SK-N-SH (cell line): ENCODE measurements around the gene DPH6. TPM values are rescaled to one million over a fixed set of nuclear protein-coding genes. Genes with fewer than 3 reads are reported as not detected.

Experiments used
- CTCF ChIA-PET: fragments of 300-600, 350-600 bp; formaldehyde crosslinking; extraction: SDS; loops from one replicate; lab custom pipeline; 2021; lab: Yijun Ruan, JAX
- POLR2A ChIA-PET: fragments of 350-600 bp; sonication (Branson Sonifier 250); formaldehyde crosslinking; extraction: SDS; loops from one replicate; lab custom pipeline; 2020; ENCODE audit warnings: antibody characterized with exemption, inconsistent platforms; lab: Yijun Ruan, JAX
- DNase-seq: peaks from one replicate; pipeline ENCODE4 v3.0.0; 2012
- H2AFZ ChIP-seq: fragments of 200-600 bp; sonication (generic); 2 replicates; pipeline ENCODE4 v1.8.1; 2016; ENCODE audit warnings: antibody characterized with exemption, mild to moderate bottlenecking, low read depth
- H3F3A ChIP-seq: fragments of 200-600 bp; sonication (generic); replicated peaks from 2 replicates; pipeline ENCODE3; 2016; ENCODE audit warnings: antibody characterized with exemption, mild to moderate bottlenecking; ENCODE audit not compliant: insufficient read depth
- H3K27ac ChIP-seq, 2 experiments: fragments of 200-500 bp in 1 of 2; fragments of 200-600 bp in 1 of 2; sonication (Bioruptor generic) in 1 of 2; sonication (generic), shearing (Covaris generic) in 1 of 2; 2 replicates each; pipeline versions ENCODE4 v1.5.1 to v1.6.1; 2014 to 2016; ENCODE audit warnings: low read depth in 2 of 2, inconsistent platforms in 1 of 2, low read length in 1 of 2, mild to moderate bottlenecking in 1 of 2, mixed read lengths in 1 of 2
- H3K27me3 ChIP-seq: fragments of 200-600 bp; sonication (generic), shearing (Covaris generic); 2 replicates; pipeline ENCODE4 v1.6.1; 2016; ENCODE audit warnings: mixed run types; ENCODE audit not compliant: insufficient read depth
- H3K36me3 ChIP-seq, 2 experiments: fragments of 200-500 bp in 1 of 2; fragments of 200-600 bp in 1 of 2; sonication (Bioruptor generic) in 1 of 2; sonication (generic) in 1 of 2; replicated peaks in 1 of 2; 2 replicates each; pipeline versions ENCODE3 to v1.5.1; 2014 to 2016; ENCODE audit warnings: low read length in 1 of 2, mild to moderate bottlenecking in 1 of 2; ENCODE audit not compliant: insufficient read depth in 2 of 2, control insufficient read depth in 1 of 2
- H3K4me1 ChIP-seq, 2 experiments: fragments of 200-500 bp in 1 of 2; fragments of 200-600 bp in 1 of 2; sonication (Bioruptor generic) in 1 of 2; sonication (generic), shearing (Covaris generic) in 1 of 2; 2 replicates each; pipeline versions ENCODE4 v1.5.1 to v1.6.1; 2014 to 2016; ENCODE audit warnings: low read depth in 1 of 2, low read length in 1 of 2, mixed run types in 1 of 2; ENCODE audit not compliant: insufficient read depth in 2 of 2, control insufficient read depth in 1 of 2
- H3K4me2 ChIP-seq: fragments of 200-600 bp; sonication (generic), shearing (Covaris generic); 2 replicates; pipeline ENCODE4 v1.6.1; 2017; ENCODE audit warnings: mixed run types
- H3K4me3 ChIP-seq, 2 experiments: fragments of 200-500 bp in 1 of 2; fragments of 200-600 bp in 1 of 2; sonication (Bioruptor generic) in 1 of 2; sonication (generic), shearing (Covaris generic) in 1 of 2; 2 replicates each; pipeline versions ENCODE4 v1.5.1 to v1.8.1; 2014 to 2016; ENCODE audit warnings: low read depth in 2 of 2, inconsistent platforms in 1 of 2, low read length in 1 of 2, mild to moderate bottlenecking in 1 of 2, mixed read lengths in 1 of 2, moderate library complexity in 1 of 2
- H3K79me2 ChIP-seq: fragments of 200-600 bp; sonication (generic); 2 replicates; pipeline ENCODE4 v1.8.1; 2017; ENCODE audit warnings: mild to moderate bottlenecking; ENCODE audit not compliant: insufficient read depth
- H3K9ac ChIP-seq: fragments of 200-600 bp; sonication (generic); 2 replicates; pipeline ENCODE4 v1.6.1; 2017; ENCODE audit warnings: mixed run types
- H3K9me2 ChIP-seq: fragments of 200-600 bp; sonication (generic); 2 replicates; pipeline ENCODE4 v1.6.1; 2017; ENCODE audit warnings: mixed run types
- H3K9me3 ChIP-seq: fragments of 200-600 bp; sonication (generic); 2 replicates; pipeline ENCODE4 v1.6.1; 2017; ENCODE audit warnings: mixed run types, mild to moderate bottlenecking, moderate library complexity
- H4K20me1 ChIP-seq: fragments of 200-600 bp; sonication (generic); 2 replicates; pipeline ENCODE4 v1.6.1; 2017; ENCODE audit warnings: mild to moderate bottlenecking, mixed run types; ENCODE audit not compliant: insufficient read depth
- EZH2phosphoT487 ChIP-seq: fragments of 200-600 bp; sonication (generic); IDR thresholded peaks from 2 replicates; pipeline ENCODE4 v1.6.1; 2017; ENCODE audit warnings: low read depth, mixed run types, mild to moderate bottlenecking, antibody characterized with exemption, moderate library complexity, borderline replicate concordance
- FOSL2 ChIP-seq: IDR thresholded peaks from 2 replicates; pipeline ENCODE4 v1.4.0; 2012; ENCODE audit warnings: low read depth, mild to moderate bottlenecking, moderate library complexity, borderline replicate concordance
- GATA2 ChIP-seq: sonication (generic); formaldehyde crosslinking; IDR thresholded peaks from 2 replicates; pipeline ENCODE4 v1.5.0; 2020; ENCODE audit warnings: mild to moderate bottlenecking, missing genetic modification reagents
- JUND ChIP-seq: IDR thresholded peaks from 2 replicates; pipeline ENCODE4 v1.4.0; 2012
- MEF2A ChIP-seq: IDR thresholded peaks from 2 replicates; pipeline ENCODE4 v1.4.0; 2012; ENCODE audit warnings: low read depth, borderline replicate concordance
- MXI1 ChIP-seq: IDR thresholded peaks from 2 replicates; pipeline ENCODE4 v1.6.1; 2012; ENCODE audit warnings: mild to moderate bottlenecking, low read depth, low read length, improper control_type of control experiment
- NFIC ChIP-seq: IDR thresholded peaks from 2 replicates; pipeline ENCODE4 v1.4.0; 2012; ENCODE audit warnings: borderline replicate concordance
- NRF1 ChIP-seq: IDR thresholded peaks from 2 replicates; pipeline ENCODE4 v1.6.1; 2012; ENCODE audit warnings: low read depth, mild to moderate bottlenecking, low read length
- POLR2AphosphoS5 ChIP-seq: IDR thresholded peaks from 2 replicates; pipeline ENCODE4 v1.6.1; 2012; ENCODE audit warnings: low read depth, low read length
- RCOR1 ChIP-seq: fragments of 150-350 bp; IDR thresholded peaks from 2 replicates; pipeline ENCODE4 v1.6.1; 2017; ENCODE audit warnings: antibody characterized with exemption, low read length
- RXRA ChIP-seq: IDR thresholded peaks from 2 replicates; pipeline ENCODE4 v1.4.0; 2012; ENCODE audit warnings: low read depth, mild to moderate bottlenecking, borderline replicate concordance
- USF1 ChIP-seq: IDR thresholded peaks from 2 replicates; pipeline ENCODE4 v1.4.0; 2012; ENCODE audit warnings: low read depth, borderline replicate concordance
- WGBS: methylation state at CpG from one replicate; pipeline ENCODE4 v1.1.6; 2017; ENCODE audit warnings: low lambda C conversion rate; 5-methylcytosine and 5-hydroxymethylcytosine counted together
- polyA plus RNA-seq, 3 experiments: library from polyadenylated mRNA; depleted of rRNA; stranded (reverse); fragments of >200 nt; gene quantifications; 2 replicates each; pipeline ENCODE4 v1.2.3, GENCODE V29; 2012
- TF ChIP-seq, protein P1 (sequence below): IDR thresholded peaks from 2 replicates; pipeline ENCODE4 v1.4.0; 2012; ENCODE audit warnings: low read depth, borderline replicate concordance
- TF ChIP-seq, protein P2 (sequence below): fragments of 150-350 bp; IDR thresholded peaks from 2 replicates; pipeline ENCODE4 v1.6.1; 2016; ENCODE audit warnings: mild to moderate bottlenecking, low read depth, low read length
- TF ChIP-seq, protein P3 (sequence below): fragments of 200-600 bp; sonication (generic); IDR thresholded peaks from 2 replicates; pipeline ENCODE4 v1.6.1; 2017; ENCODE audit warnings: antibody characterized with exemption, mild to moderate bottlenecking, moderate library complexity

The DPH6 gene
- polyA plus RNA-seq, 1 of the 3 experiments (the other 2 are of a cell fraction), result 15.7 TPM

DNA sequence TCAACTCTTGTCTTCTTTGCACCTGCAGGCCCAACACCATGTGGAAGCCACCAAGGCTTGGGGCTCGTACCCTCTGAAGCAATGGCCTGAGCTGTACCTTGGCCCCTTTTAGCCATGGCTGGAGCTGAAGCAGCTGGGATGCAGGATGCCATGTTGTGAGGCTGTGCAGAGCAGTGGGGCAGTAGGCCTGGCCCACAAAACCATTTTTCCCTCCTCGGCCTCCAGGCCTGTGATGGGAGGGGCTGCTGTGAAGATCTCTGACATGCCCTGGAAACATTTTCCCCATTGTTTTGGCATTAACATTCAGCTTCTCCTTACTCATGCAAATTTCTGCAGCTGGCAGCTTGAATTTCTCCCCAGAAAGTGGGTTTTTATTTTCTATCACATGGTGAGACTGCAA, 58.5 kb downstream of the DPH6 start:
- no peaks in the 10 kb centered on the region for H3K79me2 ChIP-seq
- POLR2A ChIA-PET, result no interaction called here
- no peak overlapping the region for H3K9ac ChIP-seq
- CTCF ChIA-PET, result no interaction called here
- H3K27me3 ChIP-seq, result no peaks in the 10 kb centered on the region
- H3K9me2 ChIP-seq, result no peaks in the 10 kb centered on the region
- no peak for TF ChIP-seq GATA2 (CRISPR knock-in tag)
- TF ChIP-seq POLR2AphosphoS5, result no peak
- TF ChIP-seq EZH2phosphoT487, result no peak
- no peak for TF ChIP-seq FOSL2
- TF ChIP-seq, protein P1, sequence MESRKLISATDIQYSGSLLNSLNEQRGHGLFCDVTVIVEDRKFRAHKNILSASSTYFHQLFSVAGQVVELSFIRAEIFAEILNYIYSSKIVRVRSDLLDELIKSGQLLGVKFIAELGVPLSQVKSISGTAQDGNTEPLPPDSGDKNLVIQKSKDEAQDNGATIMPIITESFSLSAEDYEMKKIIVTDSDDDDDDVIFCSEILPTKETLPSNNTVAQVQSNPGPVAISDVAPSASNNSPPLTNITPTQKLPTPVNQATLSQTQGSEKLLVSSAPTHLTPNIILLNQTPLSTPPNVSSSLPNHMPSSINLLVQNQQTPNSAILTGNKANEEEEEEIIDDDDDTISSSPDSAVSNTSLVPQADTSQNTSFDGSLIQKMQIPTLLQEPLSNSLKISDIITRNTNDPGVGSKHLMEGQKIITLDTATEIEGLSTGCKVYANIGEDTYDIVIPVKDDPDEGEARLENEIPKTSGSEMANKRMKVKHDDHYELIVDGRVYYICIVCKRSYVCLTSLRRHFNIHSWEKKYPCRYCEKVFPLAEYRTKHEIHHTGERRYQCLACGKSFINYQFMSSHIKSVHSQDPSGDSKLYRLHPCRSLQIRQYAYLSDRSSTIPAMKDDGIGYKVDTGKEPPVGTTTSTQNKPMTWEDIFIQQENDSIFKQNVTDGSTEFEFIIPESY, result no peak
- TF ChIP-seq NRF1, result no peak
- TF ChIP-seq JUND, result no peak
- no peak for TF ChIP-seq MXI1
- TF ChIP-seq, protein P2, sequence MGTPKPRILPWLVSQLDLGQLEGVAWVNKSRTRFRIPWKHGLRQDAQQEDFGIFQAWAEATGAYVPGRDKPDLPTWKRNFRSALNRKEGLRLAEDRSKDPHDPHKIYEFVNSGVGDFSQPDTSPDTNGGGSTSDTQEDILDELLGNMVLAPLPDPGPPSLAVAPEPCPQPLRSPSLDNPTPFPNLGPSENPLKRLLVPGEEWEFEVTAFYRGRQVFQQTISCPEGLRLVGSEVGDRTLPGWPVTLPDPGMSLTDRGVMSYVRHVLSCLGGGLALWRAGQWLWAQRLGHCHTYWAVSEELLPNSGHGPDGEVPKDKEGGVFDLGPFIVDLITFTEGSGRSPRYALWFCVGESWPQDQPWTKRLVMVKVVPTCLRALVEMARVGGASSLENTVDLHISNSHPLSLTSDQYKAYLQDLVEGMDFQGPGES, result no peak
- TF ChIP-seq RXRA, result no peak
- no peak overlapping the region for H2AFZ ChIP-seq
- no peak overlapping the region for H3K4me3 ChIP-seq
- H3K27ac ChIP-seq, result no peak overlapping the region
- H3K4me2 ChIP-seq, result no peak overlapping the region
- no peaks in the 10 kb centered on the region for H3F3A ChIP-seq
- no peaks in the 10 kb centered on the region for H4K20me1 ChIP-seq
- WGBS, result 90% methylated on average over 2 of the region's 2 CpGs
- DNase-seq, result no peak
- no peaks in the 10 kb centered on the region for H3K9me3 ChIP-seq
- no peaks in the 10 kb centered on the region for H3K4me1 ChIP-seq
- peaks cover 0 to 8% of the 10 kb centered on the region in 2 experiments for H3K36me3 ChIP-seq

DNA sequence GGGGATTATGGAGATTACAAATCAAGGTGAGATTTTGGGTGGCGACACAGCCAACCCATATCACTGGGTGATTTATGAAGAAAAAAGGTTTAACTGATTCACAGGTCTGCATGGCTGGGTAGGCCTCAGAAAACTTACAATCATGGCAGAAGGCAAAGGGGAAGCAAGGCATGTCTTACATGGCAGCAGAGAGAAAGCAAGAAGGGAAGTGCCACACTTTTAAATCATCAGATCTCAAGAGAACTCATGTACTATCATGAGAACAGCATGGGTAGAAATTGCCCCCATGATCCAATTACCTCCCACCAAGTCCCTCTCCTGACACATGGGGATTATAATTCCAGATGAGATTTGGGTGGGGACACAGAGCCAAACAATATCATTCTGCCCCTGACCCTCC, 59.7 kb downstream of the DPH6 start:
- 94% methylated on average over 1 of the region's 1 CpG for WGBS
- Histone ChIP-seq H3F3A (no peaks in the 10 kb centered on the region), H3K4me2 (no peak overlapping the region), H3K9ac (no peak overlapping the region), H3K9me3 (no peaks in the 10 kb centered on the region), H3K9me2 (no peaks in the 10 kb centered on the region), H3K27ac (no peak overlapping the region), H4K20me1 (no peaks in the 10 kb centered on the region), H3K27me3 (no peaks in the 10 kb centered on the region), H3K4me3 (no peak overlapping the region), H2AFZ (no peak overlapping the region), H3K36me3 (peaks cover 0 to 8% of the 10 kb centered on the region in 2 experiments), H3K79me2 (no peaks in the 10 kb centered on the region), H3K4me1 (peaks cover 0 to 5% of the 10 kb centered on the region in 2 experiments; a peak in 2 of 4 replicates)
- TF ChIP-seq EZH2phosphoT487 (no peak), RCOR1 (no peak), MEF2A (no peak), GATA2 (CRISPR knock-in tag) (no peak), RXRA (no peak), USF1 (no peak), NFIC (no peak), NRF1 (no peak)
- TF ChIP-seq, protein P3, sequence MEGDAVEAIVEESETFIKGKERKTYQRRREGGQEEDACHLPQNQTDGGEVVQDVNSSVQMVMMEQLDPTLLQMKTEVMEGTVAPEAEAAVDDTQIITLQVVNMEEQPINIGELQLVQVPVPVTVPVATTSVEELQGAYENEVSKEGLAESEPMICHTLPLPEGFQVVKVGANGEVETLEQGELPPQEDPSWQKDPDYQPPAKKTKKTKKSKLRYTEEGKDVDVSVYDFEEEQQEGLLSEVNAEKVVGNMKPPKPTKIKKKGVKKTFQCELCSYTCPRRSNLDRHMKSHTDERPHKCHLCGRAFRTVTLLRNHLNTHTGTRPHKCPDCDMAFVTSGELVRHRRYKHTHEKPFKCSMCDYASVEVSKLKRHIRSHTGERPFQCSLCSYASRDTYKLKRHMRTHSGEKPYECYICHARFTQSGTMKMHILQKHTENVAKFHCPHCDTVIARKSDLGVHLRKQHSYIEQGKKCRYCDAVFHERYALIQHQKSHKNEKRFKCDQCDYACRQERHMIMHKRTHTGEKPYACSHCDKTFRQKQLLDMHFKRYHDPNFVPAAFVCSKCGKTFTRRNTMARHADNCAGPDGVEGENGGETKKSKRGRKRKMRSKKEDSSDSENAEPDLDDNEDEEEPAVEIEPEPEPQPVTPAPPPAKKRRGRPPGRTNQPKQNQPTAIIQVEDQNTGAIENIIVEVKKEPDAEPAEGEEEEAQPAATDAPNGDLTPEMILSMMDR, result no peak
- ChIA-PET POLR2A (no interaction called here), CTCF (no interaction called here)
- no peak for DNase-seq
